Fibroblast of lung (primary cell): ENCODE results near the gene SESN3. TPM values are rescaled to one million over a fixed set of nuclear protein-coding genes. Genes with fewer than 3 reads are reported as not detected.

Source experiments
- DNase-seq, 2 donors: peaks; one replicate each; pipeline versions ENCODE4 v3.0.0 to v3.0.0-alpha.2; 2010; ENCODE audit warnings: low read depth in 2 of 2
- H2AFZ ChIP-seq: 2 replicates; pipeline ENCODE4 v1.5.1; 2012; ENCODE audit warnings: low read length, control low read depth, inconsistent platforms
- H3K27ac ChIP-seq: 2 replicates; pipeline ENCODE4 v1.5.1; 2011; ENCODE audit warnings: low read length, control low read depth; ENCODE audit not compliant: insufficient read depth
- H3K27me3 ChIP-seq: 2 replicates; pipeline ENCODE4 v1.5.1; 2011; ENCODE audit warnings: mild to moderate bottlenecking, low read length; ENCODE audit not compliant: control insufficient read depth, insufficient read depth
- H3K36me3 ChIP-seq: 2 replicates; pipeline ENCODE4 v1.5.1; 2011; ENCODE audit warnings: low read length; ENCODE audit not compliant: control insufficient read depth, insufficient read depth
- H3K4me1 ChIP-seq: 2 replicates; pipeline ENCODE4 v1.5.1; 2011; ENCODE audit warnings: low read length; ENCODE audit not compliant: control insufficient read depth, insufficient read depth; ENCODE audit errors: extremely low read depth
- H3K4me2 ChIP-seq: 2 replicates; pipeline ENCODE4 v1.5.1; 2011; ENCODE audit warnings: low read length, control low read depth; ENCODE audit not compliant: insufficient read depth; ENCODE audit errors: extremely low read depth
- H3K4me3 ChIP-seq, 4 experiments: fragments of 200-600 bp in 1 of 4; sonication (generic) in 1 of 4; replicated peaks in 1 of 4; 2 replicates each; pipeline ENCODE4 v1.5.1; 2011 to 2016; ENCODE audit warnings: low read length in 4 of 4, low read depth in 3 of 4, mild to moderate bottlenecking in 3 of 4, control low read depth in 2 of 4, inconsistent platforms in 1 of 4, mixed read lengths in 1 of 4; ENCODE audit not compliant: insufficient read depth in 1 of 4; ENCODE audit errors: control extremely low read depth in 1 of 4
- H3K79me2 ChIP-seq: 2 replicates; pipeline ENCODE4 v1.5.1; 2012; ENCODE audit warnings: mild to moderate bottlenecking, low read length, inconsistent platforms; ENCODE audit not compliant: control insufficient read depth, insufficient read depth
- H3K9ac ChIP-seq: 2 replicates; pipeline ENCODE4 v1.5.1; 2011; ENCODE audit warnings: mild to moderate bottlenecking, low read length, control low read depth; ENCODE audit not compliant: insufficient read depth
- H3K9me3 ChIP-seq: 2 replicates; pipeline ENCODE4 v1.5.1; 2012; ENCODE audit warnings: low read depth, low read length; ENCODE audit not compliant: control insufficient read depth, insufficient read depth
- H4K20me1 ChIP-seq: 2 replicates; pipeline ENCODE4 v1.5.1; 2011; ENCODE audit warnings: low read length; ENCODE audit not compliant: control insufficient read depth, insufficient read depth; ENCODE audit errors: extremely low read depth
- CTCF ChIP-seq, 2 donors: IDR thresholded peaks in 1 of 2; conservative IDR thresholded peaks in 1 of 2; 1 replicate in 1 of 2; 2 replicates in 1 of 2; pipeline ENCODE4 v1.5.1; 2011 to 2012; ENCODE audit warnings: low read length in 2 of 2, control low read depth in 1 of 2, inconsistent platforms in 1 of 2, low read depth in 1 of 2, mild to moderate bottlenecking in 1 of 2
- EZH2 ChIP-seq: IDR thresholded peaks from 2 replicates; pipeline ENCODE4 v1.5.1; 2012; ENCODE audit warnings: low read length, control low read depth, mild to moderate bottlenecking; ENCODE audit errors: missing control alignments
- polyA plus RNA-seq, 2 donors: library from polyadenylated mRNA; depleted of rRNA in 1 of 2; stranded (reverse) in 1 of 2; unstranded in 1 of 2; fragments of >200 nt; gene quantifications; 2 replicates each; pipeline ENCODE4 v1.2.1, GENCODE V29; 2011 to 2012; ENCODE audit warnings: missing spikeins in 1 of 2
- total RNA-seq: library from RNA; depleted of rRNA; stranded (reverse); fragments of >200 nt; gene quantifications from 2 replicates; pipeline ENCODE4 v1.2.1, GENCODE V29; 2014

SESN3 gene
- total and polyA plus RNA-seq, 2 donors (not counting 1 experiment from before 2014, with no cell fraction given), result 6.4 to 60.1 TPM

DNA sequence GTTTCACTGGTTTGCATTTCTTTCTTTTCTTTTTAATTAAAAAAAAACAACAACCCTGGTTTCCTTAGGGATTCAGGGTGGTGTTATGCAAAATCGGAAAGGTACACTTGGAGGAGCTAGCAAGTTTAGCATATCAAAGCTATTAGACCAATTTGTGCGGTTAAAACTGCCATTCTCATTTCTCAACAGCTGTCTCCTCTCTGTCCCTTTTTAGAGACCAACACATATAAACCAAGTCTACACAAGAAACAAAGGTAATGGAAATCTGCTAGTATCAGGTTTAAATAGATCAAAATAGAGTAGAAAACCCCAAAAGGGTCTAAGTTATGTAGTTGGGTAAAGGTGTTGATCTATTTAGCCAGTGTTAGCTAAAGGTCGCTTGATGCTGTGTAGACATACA lies 1.7 kb upstream of the SESN3 start:
- peaks cover 2% of the 10 kb centered on the region for H3K27me3 ChIP-seq
- H3K36me3 ChIP-seq, result no peaks in the 10 kb centered on the region
- H2AFZ ChIP-seq, result no peak overlapping the region
- no peaks in the 10 kb centered on the region for H3K9me3 ChIP-seq
- H3K4me1 ChIP-seq, result peaks cover 6% of the 10 kb centered on the region
- peak overlapping the region; percentile 94 for H3K4me2 ChIP-seq
- H4K20me1 ChIP-seq, result no peaks in the 10 kb centered on the region
- H3K27ac ChIP-seq, result no peak overlapping the region
- no peak overlapping the region for H3K9ac ChIP-seq
- peak in 1 of 2 donors; percentile 10 for DNase-seq
- TF ChIP-seq EZH2 (no peak), CTCF (conservative IDR thresholded peaks at IDR 0.05 in 1 of 2, IDR thresholded peaks at IDR 0.05 in 1 of 2; ENCODE audit: low read depth in 1 of 2, low read length in 2 of 2) (no peak)
- H3K79me2 ChIP-seq, result peaks cover 2% of the 10 kb centered on the region
- H3K4me3 ChIP-seq, result peak overlapping the region in 3 of 4 experiments; percentile 30 to 81 (median 63)

DNA sequence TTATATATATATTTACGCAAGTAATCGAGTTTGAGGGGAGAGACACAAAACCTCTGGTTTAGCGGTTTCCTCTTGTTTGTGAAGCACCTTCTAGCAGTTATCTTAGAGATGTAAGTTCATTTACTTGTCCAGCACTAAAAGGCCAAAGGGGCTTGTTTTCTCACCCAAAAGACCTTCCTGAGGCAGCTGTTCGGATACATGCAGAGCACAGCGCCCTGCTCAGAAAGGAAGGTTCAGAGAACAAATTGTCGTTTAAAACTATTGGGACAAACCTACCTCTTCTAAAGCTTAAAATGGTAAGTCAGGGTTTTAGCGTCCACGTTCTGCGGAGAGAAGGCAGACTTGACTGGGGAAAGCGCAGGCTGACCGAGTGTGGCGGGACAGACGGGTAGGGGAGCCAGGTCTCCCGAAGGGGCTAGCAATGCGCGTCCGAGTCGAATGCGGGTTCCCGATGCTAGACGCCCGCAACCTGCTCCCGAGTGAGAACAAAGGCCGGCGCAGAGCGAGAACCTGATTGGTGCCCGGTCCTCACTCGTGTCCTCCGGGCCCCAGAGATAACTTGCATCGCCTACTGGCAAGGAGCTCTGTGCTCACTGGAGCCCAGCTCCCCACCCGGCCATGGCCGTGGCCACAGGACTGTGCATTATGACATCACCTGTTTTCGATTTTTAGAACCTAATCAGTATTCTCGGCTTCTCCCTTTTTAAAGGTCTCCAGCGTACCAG lies 1.0 kb upstream of the SESN3 start:
- Histone ChIP-seq H3K9ac (no peak overlapping the region), H3K79me2 (peaks cover 2% of the 10 kb centered on the region), H4K20me1 (no peaks in the 10 kb centered on the region), H3K27me3 (peaks cover 2% of the 10 kb centered on the region), H3K4me1 (peaks cover 6% of the 10 kb centered on the region), H3K4me2 (peak overlapping the region; percentile 94), H3K4me3 (peak overlapping the region; percentile 30 to 81 (median 50)), H3K36me3 (no peaks in the 10 kb centered on the region), H3K9me3 (no peaks in the 10 kb centered on the region), H3K27ac (peak overlapping the region; percentile 13), H2AFZ (peak overlapping the region; percentile 89)
- peak; percentile 48 to 78 for DNase-seq
- TF ChIP-seq EZH2 (peak; percentile 31), CTCF (conservative IDR thresholded peaks at IDR 0.05 in 1 of 2, IDR thresholded peaks at IDR 0.05 in 1 of 2; ENCODE audit: low read depth in 1 of 2, low read length in 2 of 2) (no peak)

GRCh38 chr11:95230810-95231126 lies 234 bp downstream of the SESN3 start:
- H3K27ac ChIP-seq, result no peak overlapping the region
- no peaks in the 10 kb centered on the region for H4K20me1 ChIP-seq
- TF ChIP-seq EZH2 (no peak), CTCF (conservative IDR thresholded peaks at IDR 0.05 in 1 of 2, IDR thresholded peaks at IDR 0.05 in 1 of 2; ENCODE audit: low read depth in 1 of 2, low read length in 2 of 2) (no peak)
- no peak for DNase-seq
- H2AFZ ChIP-seq, result peak overlapping the region; percentile 35
- peak overlapping the region; percentile 16 for H3K9ac ChIP-seq
- peaks cover 2% of the 10 kb centered on the region for H3K79me2 ChIP-seq
- peak overlapping the region; percentile 76 for H3K4me2 ChIP-seq
- H3K4me1 ChIP-seq, result peaks cover 6% of the 10 kb centered on the region
- H3K36me3 ChIP-seq, result no peaks in the 10 kb centered on the region
- H3K9me3 ChIP-seq, result no peaks in the 10 kb centered on the region
- H3K27me3 ChIP-seq, result peaks cover 2% of the 10 kb centered on the region
- H3K4me3 ChIP-seq, result peak overlapping the region; percentile 70 to 88 (median 76)
